A549 (cell line): ENCODE results near the gene TGIF1. TPM values are rescaled to one million over a fixed set of nuclear protein-coding genes. Genes with fewer than 3 reads are reported as not detected.

Source experiments
- ATOH8 ChIP-seq: fragments of 250-450 bp; sonication (Bioruptor Pico); IDR thresholded peaks from 2 replicates; pipeline ENCODE4 v1.5.0; 2020; ENCODE audit warnings: low read depth, mild to moderate bottlenecking, moderate library complexity
- BHLHE40 ChIP-seq: IDR thresholded peaks from 2 replicates; pipeline ENCODE4 v1.6.1; 2012; ENCODE audit warnings: low read depth, low read length, inconsistent platforms
- CBX8 ChIP-seq: fragments of 200-600 bp; sonication (generic); IDR thresholded peaks from 2 replicates; pipeline ENCODE4 v1.6.1; 2016
- CHD4 ChIP-seq: fragments of 200-600 bp; sonication (generic); IDR thresholded peaks from 2 replicates; pipeline ENCODE4 v1.6.1; 2016; ENCODE audit warnings: antibody characterized with exemption, mild to moderate bottlenecking, borderline replicate concordance
- EHF ChIP-seq: fragments of 250-450 bp; sonication (Bioruptor Pico); IDR thresholded peaks from 2 replicates; pipeline ENCODE4 v1.5.0; 2020; ENCODE audit warnings: mild to moderate bottlenecking
- EHMT2 ChIP-seq: fragments of 200-600 bp; sonication (generic); IDR thresholded peaks from 2 replicates; pipeline ENCODE4 v1.6.1; 2016; ENCODE audit warnings: antibody characterized with exemption, low read depth, mild to moderate bottlenecking, moderate library complexity
- FOSB ChIP-seq: fragments of 250-450 bp; sonication (Bioruptor Pico); IDR thresholded peaks from 2 replicates; pipeline ENCODE4 v1.5.0; 2020; ENCODE audit warnings: mild to moderate bottlenecking, moderate library complexity
- FOSL2 ChIP-seq, 2 experiments: fragments of 450-650 bp in 1 of 2; fragments of >200 bp in 1 of 2; sonication (Bioruptor Twin) in 1 of 2; formaldehyde crosslinking; IDR thresholded peaks; 2 replicates each; pipeline versions ENCODE4 v1.5.0 to v1.6.1; 2016 to 2020; ENCODE audit warnings: mild to moderate bottlenecking in 1 of 2, moderate library complexity in 1 of 2
- FOXS1 ChIP-seq: fragments of 250-450 bp; sonication (Bioruptor Pico); IDR thresholded peaks from 2 replicates; pipeline ENCODE4 v1.5.0; 2020; ENCODE audit warnings: mild to moderate bottlenecking, moderate library complexity
- HDAC2 ChIP-seq: fragments of 200-600 bp; sonication (generic); IDR thresholded peaks from 2 replicates; pipeline ENCODE4 v1.6.1; 2016
- HES2 ChIP-seq: fragments of >200 bp; sonication (Bioruptor Twin); formaldehyde crosslinking; IDR thresholded peaks from 2 replicates; pipeline ENCODE4 v1.6.1; 2016
- HEYL ChIP-seq: fragments of 250-450 bp; sonication (Bioruptor Pico); IDR thresholded peaks from 2 replicates; pipeline ENCODE4 v1.8.0; 2021; ENCODE audit warnings: mild to moderate bottlenecking, moderate library complexity
- JUN ChIP-seq, 2 experiments: fragments of >200 bp; sonication (Bioruptor Twin); formaldehyde crosslinking; IDR thresholded peaks; 2 replicates in 1 of 2; 3 replicates in 1 of 2; pipeline ENCODE4 v1.6.1; 2016 to 2017
- MAFK ChIP-seq: fragments of 450-650 bp; IDR thresholded peaks from 2 replicates; pipeline ENCODE4 v1.6.1; 2014; ENCODE audit not compliant: partially characterized antibody
- MAZ ChIP-seq: fragments of 150-350 bp; IDR thresholded peaks from 2 replicates; pipeline ENCODE4 v1.6.1; 2014; ENCODE audit warnings: antibody characterized with exemption, low read depth, low read length, borderline replicate concordance
- NFE2L2 ChIP-seq: fragments of 150-350 bp; conservative IDR thresholded peaks from 2 replicates; pipeline ENCODE4 v1.6.1; 2014; ENCODE audit warnings: low read length
- NPAS2 ChIP-seq: fragments of 250-450 bp; sonication (Bioruptor Pico); IDR thresholded peaks from 2 replicates; pipeline ENCODE4 v1.8.0; 2022; ENCODE audit warnings: mild to moderate bottlenecking, moderate library complexity, borderline replicate concordance
- NR3C1 ChIP-seq: fragments of >200 bp; sonication (Bioruptor Twin); formaldehyde crosslinking; IDR thresholded peaks from 3 replicates; pipeline ENCODE4 v1.6.1; 2017
- PBX3 ChIP-seq: IDR thresholded peaks from 2 replicates; pipeline ENCODE4 v1.6.1; 2012
- POLR2A ChIP-seq: IDR thresholded peaks from 2 replicates; pipeline ENCODE4 v1.6.1; 2012; ENCODE audit warnings: mild to moderate bottlenecking, low read length
- POLR2AphosphoS2 ChIP-seq: conservative IDR thresholded peaks from 2 replicates; pipeline ENCODE4 v1.6.1; 2012; ENCODE audit warnings: low read length, improper control_type of control experiment, inconsistent platforms
- RCOR1 ChIP-seq: fragments of 150-350 bp; IDR thresholded peaks from 2 replicates; pipeline ENCODE4 v1.6.1; 2014; ENCODE audit warnings: antibody characterized with exemption, low read length, low read depth
- RNF2 ChIP-seq: fragments of 200-600 bp; sonication (generic); IDR thresholded peaks from 2 replicates; pipeline ENCODE4 v1.6.1; 2016; ENCODE audit warnings: low read depth, mild to moderate bottlenecking, antibody characterized with exemption, moderate library complexity, borderline replicate concordance
- SREBF2 ChIP-seq: fragments of 450-650 bp; IDR thresholded peaks from 2 replicates; pipeline ENCODE4 v1.6.1; 2014; ENCODE audit warnings: mild to moderate bottlenecking, moderate library complexity
- TFCP2L1 ChIP-seq: fragments of 250-450 bp; sonication (Bioruptor Pico); IDR thresholded peaks from 2 replicates; pipeline ENCODE4 v1.5.0; 2021; ENCODE audit warnings: mild to moderate bottlenecking
- ZFP36 ChIP-seq: fragments of 450-650 bp; IDR thresholded peaks from 2 replicates; pipeline ENCODE4 v1.6.1; 2014; ENCODE audit warnings: borderline replicate concordance; ENCODE audit not compliant: partially characterized antibody
- polyA plus RNA-seq, 4 experiments: library from polyadenylated mRNA; depleted of rRNA in 3 of 4; stranded (reverse); fragments of >200 nt; fragmentation: RNase III in 1 of 4; extraction: RNeasy Plus Mini Kit Qiagen cat#74134 plus additional on column Dnase treatment in 1 of 4; gene quantifications; 2 replicates in 3 of 4; 3 replicates in 1 of 4; pipeline ENCODE4 v1.2.3, GENCODE V29; 2011 to 2017
- TF ChIP-seq, protein P1 (sequence below): fragments of 250-450 bp; sonication (Bioruptor Pico); IDR thresholded peaks from 2 replicates; pipeline ENCODE4 v1.5.0; 2021; ENCODE audit warnings: mild to moderate bottlenecking, moderate library complexity, borderline replicate concordance
- TF ChIP-seq, protein P2 (sequence below): fragments of 200-600 bp; sonication (generic); IDR thresholded peaks from 2 replicates; pipeline ENCODE4 v1.6.1; 2016; ENCODE audit warnings: antibody characterized with exemption, mild to moderate bottlenecking, moderate library complexity
- TF ChIP-seq, protein P3 (sequence below): fragments of 150-350 bp; IDR thresholded peaks from 2 replicates; pipeline ENCODE4 v1.6.1; 2014; ENCODE audit warnings: low read depth, mild to moderate bottlenecking, low read length
- TF ChIP-seq, protein P4 (sequence below): fragments of >200 bp; sonication (Bioruptor Twin); formaldehyde crosslinking; IDR thresholded peaks from 3 replicates; pipeline ENCODE4 v1.5.1; 2016

Gene TGIF1
- polyA plus RNA-seq, 2 of the 4 experiments (the other 2 are of a cell fraction) = 160 to 174 TPM

- TF ChIP-seq NPAS2 (no peak), EHMT2 (no peak), JUN (IDR thresholded peaks at IDR 0.05) (peak in 1 of 2 experiments; percentile 28; a peak in 2 of 5 replicates), CBX8 (no peak), TFCP2L1 (CRISPR knock-in tag) (no peak; the same call in 1 of the 2 replicates), EHF (CRISPR knock-in tag) (0 out of 2 replicates have a peak, but pooled peaks have one; percentile 37), MAFK (no peak), SREBF2 (no peak), HEYL (CRISPR knock-in tag) (no peak), FOSB (CRISPR knock-in tag) (no peak), FOSL2 (IDR thresholded peaks at IDR 0.05) (no peak), FOSL2 (CRISPR knock-in tag; IDR thresholded peaks at IDR 0.05) (peak; percentile 59), POLR2A (peak; percentile 57), NR3C1 (no peak), POLR2AphosphoS2 (no peak; the same call in 1 of the 2 replicates), PBX3 (peak; percentile 53; the same call in 1 of the 2 replicates), MAZ (0 out of 2 replicates have a peak, but pooled peaks have one; percentile 49), HES2 (no peak), NFE2L2 (no peak), RNF2 (no peak), HDAC2 (no peak), FOXS1 (CRISPR knock-in tag) (peak; percentile 34; the same call in 1 of the 2 replicates), BHLHE40 (no peak), RCOR1 (no peak), CHD4 (no peak), ATOH8 (CRISPR knock-in tag) (peak; percentile 55; the same call in 1 of the 2 replicates), ZFP36 (no peak)
- TF ChIP-seq, protein P1, sequence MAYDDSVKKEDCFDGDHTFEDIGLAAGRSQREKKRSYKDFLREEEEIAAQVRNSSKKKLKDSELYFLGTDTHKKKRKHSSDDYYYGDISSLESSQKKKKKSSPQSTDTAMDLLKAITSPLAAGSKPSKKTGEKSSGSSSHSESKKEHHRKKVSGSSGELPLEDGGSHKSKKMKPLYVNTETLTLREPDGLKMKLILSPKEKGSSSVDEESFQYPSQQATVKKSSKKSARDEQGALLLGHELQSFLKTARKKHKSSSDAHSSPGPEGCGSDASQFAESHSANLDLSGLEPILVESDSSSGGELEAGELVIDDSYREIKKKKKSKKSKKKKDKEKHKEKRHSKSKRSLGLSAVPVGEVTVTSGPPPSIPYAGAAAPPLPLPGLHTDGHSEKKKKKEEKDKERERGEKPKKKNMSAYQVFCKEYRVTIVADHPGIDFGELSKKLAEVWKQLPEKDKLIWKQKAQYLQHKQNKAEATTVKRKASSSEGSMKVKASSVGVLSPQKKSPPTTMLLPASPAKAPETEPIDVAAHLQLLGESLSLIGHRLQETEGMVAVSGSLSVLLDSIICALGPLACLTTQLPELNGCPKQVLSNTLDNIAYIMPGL = no peak
- TF ChIP-seq, protein P2, sequence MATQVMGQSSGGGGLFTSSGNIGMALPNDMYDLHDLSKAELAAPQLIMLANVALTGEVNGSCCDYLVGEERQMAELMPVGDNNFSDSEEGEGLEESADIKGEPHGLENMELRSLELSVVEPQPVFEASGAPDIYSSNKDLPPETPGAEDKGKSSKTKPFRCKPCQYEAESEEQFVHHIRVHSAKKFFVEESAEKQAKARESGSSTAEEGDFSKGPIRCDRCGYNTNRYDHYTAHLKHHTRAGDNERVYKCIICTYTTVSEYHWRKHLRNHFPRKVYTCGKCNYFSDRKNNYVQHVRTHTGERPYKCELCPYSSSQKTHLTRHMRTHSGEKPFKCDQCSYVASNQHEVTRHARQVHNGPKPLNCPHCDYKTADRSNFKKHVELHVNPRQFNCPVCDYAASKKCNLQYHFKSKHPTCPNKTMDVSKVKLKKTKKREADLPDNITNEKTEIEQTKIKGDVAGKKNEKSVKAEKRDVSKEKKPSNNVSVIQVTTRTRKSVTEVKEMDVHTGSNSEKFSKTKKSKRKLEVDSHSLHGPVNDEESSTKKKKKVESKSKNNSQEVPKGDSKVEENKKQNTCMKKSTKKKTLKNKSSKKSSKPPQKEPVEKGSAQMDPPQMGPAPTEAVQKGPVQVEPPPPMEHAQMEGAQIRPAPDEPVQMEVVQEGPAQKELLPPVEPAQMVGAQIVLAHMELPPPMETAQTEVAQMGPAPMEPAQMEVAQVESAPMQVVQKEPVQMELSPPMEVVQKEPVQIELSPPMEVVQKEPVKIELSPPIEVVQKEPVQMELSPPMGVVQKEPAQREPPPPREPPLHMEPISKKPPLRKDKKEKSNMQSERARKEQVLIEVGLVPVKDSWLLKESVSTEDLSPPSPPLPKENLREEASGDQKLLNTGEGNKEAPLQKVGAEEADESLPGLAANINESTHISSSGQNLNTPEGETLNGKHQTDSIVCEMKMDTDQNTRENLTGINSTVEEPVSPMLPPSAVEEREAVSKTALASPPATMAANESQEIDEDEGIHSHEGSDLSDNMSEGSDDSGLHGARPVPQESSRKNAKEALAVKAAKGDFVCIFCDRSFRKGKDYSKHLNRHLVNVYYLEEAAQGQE = no peak; the same call in 1 of the 2 replicates
- TF ChIP-seq, protein P3, sequence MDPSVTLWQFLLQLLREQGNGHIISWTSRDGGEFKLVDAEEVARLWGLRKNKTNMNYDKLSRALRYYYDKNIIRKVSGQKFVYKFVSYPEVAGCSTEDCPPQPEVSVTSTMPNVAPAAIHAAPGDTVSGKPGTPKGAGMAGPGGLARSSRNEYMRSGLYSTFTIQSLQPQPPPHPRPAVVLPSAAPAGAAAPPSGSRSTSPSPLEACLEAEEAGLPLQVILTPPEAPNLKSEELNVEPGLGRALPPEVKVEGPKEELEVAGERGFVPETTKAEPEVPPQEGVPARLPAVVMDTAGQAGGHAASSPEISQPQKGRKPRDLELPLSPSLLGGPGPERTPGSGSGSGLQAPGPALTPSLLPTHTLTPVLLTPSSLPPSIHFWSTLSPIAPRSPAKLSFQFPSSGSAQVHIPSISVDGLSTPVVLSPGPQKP = no peak
- TF ChIP-seq, protein P4, sequence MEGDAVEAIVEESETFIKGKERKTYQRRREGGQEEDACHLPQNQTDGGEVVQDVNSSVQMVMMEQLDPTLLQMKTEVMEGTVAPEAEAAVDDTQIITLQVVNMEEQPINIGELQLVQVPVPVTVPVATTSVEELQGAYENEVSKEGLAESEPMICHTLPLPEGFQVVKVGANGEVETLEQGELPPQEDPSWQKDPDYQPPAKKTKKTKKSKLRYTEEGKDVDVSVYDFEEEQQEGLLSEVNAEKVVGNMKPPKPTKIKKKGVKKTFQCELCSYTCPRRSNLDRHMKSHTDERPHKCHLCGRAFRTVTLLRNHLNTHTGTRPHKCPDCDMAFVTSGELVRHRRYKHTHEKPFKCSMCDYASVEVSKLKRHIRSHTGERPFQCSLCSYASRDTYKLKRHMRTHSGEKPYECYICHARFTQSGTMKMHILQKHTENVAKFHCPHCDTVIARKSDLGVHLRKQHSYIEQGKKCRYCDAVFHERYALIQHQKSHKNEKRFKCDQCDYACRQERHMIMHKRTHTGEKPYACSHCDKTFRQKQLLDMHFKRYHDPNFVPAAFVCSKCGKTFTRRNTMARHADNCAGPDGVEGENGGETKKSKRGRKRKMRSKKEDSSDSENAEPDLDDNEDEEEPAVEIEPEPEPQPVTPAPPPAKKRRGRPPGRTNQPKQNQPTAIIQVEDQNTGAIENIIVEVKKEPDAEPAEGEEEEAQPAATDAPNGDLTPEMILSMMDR = peak; percentile 19; the same call in 1 of the 3 replicates
These were observed 1.8 kb upstream of the TGIF1 start (continued) for GRCh38 chr18:3447895-3448837.
